Panc1 (cell line): ENCODE measurements around the gene CARF.

Experiments used
- POLR2AphosphoS5 ChIP-seq: IDR thresholded peaks from 2 replicates; pipeline ENCODE4 v1.6.1; 2012; ENCODE audit warnings: mild to moderate bottlenecking, low read depth, low read length, moderate library complexity
- TF ChIP-seq, protein P1 (sequence below): fragments of 450-650 bp; IDR thresholded peaks from 2 replicates; pipeline ENCODE4 v1.5.1; 2017; ENCODE audit warnings: mild to moderate bottlenecking
- TF ChIP-seq, protein P2 (sequence below), 2 experiments: IDR thresholded peaks; 2 replicates each; pipeline ENCODE4 v1.6.1; 2011 to 2012; ENCODE audit warnings: low read depth in 2 of 2, control low read depth in 1 of 2, low read length in 1 of 2, mild to moderate bottlenecking in 1 of 2, moderate library complexity in 1 of 2; ENCODE audit not compliant: insufficient read depth in 1 of 2

DNA sequence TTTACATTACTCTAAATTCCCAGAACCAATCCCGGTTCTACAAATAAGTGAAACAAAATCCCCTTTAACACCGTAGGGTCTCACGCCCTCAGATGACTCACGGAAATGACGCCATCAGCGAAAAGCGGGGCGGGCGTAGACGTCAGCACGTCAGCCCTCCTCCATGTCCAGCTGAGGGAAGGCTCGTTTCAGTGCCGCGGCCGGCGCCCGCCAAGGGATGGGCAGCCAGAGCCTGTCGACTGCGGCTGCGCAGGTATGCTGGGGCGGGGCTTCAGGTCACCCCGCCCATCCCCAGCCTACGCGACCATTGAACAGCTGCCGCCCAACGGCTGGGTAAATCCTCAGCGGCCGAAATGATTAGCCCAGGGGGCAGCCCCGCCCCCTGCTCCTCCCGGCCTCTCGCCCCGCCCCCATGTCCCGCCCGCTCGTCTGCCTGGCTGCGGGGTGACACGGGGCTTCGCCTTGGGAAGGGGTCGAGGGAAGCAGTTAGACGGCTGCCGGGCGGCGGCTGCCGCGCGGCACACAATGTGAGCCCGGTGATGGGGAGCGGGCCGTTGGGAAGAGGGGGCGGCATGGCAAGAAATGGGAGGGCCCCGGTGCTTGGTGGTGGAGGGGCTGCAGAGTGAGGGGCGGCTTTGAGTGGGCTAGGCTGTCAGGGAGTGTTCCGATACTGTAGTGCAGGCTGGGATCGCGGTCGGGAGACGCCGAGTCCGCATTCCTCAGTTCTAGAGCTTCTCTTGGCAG lies 102.6 kb downstream of the CARF start, which contains the start of gene NBEAL1:
- TF ChIP-seq, protein P1, sequence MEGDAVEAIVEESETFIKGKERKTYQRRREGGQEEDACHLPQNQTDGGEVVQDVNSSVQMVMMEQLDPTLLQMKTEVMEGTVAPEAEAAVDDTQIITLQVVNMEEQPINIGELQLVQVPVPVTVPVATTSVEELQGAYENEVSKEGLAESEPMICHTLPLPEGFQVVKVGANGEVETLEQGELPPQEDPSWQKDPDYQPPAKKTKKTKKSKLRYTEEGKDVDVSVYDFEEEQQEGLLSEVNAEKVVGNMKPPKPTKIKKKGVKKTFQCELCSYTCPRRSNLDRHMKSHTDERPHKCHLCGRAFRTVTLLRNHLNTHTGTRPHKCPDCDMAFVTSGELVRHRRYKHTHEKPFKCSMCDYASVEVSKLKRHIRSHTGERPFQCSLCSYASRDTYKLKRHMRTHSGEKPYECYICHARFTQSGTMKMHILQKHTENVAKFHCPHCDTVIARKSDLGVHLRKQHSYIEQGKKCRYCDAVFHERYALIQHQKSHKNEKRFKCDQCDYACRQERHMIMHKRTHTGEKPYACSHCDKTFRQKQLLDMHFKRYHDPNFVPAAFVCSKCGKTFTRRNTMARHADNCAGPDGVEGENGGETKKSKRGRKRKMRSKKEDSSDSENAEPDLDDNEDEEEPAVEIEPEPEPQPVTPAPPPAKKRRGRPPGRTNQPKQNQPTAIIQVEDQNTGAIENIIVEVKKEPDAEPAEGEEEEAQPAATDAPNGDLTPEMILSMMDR = no peak
- TF ChIP-seq, protein P2, sequence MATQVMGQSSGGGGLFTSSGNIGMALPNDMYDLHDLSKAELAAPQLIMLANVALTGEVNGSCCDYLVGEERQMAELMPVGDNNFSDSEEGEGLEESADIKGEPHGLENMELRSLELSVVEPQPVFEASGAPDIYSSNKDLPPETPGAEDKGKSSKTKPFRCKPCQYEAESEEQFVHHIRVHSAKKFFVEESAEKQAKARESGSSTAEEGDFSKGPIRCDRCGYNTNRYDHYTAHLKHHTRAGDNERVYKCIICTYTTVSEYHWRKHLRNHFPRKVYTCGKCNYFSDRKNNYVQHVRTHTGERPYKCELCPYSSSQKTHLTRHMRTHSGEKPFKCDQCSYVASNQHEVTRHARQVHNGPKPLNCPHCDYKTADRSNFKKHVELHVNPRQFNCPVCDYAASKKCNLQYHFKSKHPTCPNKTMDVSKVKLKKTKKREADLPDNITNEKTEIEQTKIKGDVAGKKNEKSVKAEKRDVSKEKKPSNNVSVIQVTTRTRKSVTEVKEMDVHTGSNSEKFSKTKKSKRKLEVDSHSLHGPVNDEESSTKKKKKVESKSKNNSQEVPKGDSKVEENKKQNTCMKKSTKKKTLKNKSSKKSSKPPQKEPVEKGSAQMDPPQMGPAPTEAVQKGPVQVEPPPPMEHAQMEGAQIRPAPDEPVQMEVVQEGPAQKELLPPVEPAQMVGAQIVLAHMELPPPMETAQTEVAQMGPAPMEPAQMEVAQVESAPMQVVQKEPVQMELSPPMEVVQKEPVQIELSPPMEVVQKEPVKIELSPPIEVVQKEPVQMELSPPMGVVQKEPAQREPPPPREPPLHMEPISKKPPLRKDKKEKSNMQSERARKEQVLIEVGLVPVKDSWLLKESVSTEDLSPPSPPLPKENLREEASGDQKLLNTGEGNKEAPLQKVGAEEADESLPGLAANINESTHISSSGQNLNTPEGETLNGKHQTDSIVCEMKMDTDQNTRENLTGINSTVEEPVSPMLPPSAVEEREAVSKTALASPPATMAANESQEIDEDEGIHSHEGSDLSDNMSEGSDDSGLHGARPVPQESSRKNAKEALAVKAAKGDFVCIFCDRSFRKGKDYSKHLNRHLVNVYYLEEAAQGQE (IDR thresholded peaks at IDR 0.05; ENCODE audit: insufficient read depth in 1 of 2, low read depth in 2 of 2, low read length in 1 of 2) = 0 out of 4 replicates have a peak, but pooled peaks of 1 of the 2 experiments have one; percentile 35
- peak; percentile 40; the same call in 1 of the 2 replicates for TF ChIP-seq POLR2AphosphoS5
